Activated CD8-positive, alpha-beta memory T cell treated with anti-CD3 and anti-CD28 coated beads, Interleukin-2, amount 50 U/mL, for 1 hour (primary cell): ENCODE data around the gene SIPA1L2.

Experiments used
- DNase-seq: peaks from one replicate; pipeline ENCODE4 v3.0.0-alpha.2; 2020; ENCODE audit errors: extremely low read depth

SIPA1L2 gene

DNA sequence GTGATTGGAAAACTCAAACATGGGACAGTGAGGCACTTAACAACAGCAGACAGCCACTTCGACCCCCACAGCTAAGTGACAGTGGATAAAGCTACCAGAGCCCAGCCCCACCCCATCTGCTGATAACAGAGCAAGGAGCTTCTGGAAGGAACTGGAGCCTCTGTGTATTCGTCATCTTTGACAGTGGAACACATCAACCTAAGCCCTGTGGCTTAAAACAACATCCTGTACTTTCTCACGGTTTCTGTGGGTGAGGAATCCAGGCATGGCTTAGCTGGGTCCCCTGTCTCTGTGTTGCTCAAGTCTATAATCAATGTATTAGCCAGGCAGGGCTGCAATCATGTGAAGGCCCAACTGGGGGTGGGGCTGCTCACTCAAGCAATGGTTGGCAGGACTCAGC lies 18.4 kb upstream of the SIPA1L2 start:
- DNase-seq: no peak

DNA sequence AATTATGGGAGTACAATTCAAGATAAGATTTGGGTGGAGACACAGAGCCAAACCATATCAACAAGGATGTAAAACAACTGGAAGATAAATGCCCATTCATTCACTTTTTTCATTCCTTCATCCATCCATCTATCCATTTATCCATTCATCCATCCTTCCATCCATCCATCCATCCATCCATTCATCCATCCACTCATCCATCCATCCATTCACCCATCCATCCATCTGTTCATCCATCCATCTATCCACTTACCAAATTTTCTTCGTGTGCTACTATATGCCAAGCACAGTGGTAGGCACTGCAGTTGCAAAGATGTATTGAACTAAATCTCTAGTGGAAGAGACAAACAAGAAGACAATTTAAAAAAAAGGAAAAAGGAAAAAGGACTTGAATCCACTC lies 14.3 kb upstream of the SIPA1L2 start:
- DNase-seq: no peak

DNA sequence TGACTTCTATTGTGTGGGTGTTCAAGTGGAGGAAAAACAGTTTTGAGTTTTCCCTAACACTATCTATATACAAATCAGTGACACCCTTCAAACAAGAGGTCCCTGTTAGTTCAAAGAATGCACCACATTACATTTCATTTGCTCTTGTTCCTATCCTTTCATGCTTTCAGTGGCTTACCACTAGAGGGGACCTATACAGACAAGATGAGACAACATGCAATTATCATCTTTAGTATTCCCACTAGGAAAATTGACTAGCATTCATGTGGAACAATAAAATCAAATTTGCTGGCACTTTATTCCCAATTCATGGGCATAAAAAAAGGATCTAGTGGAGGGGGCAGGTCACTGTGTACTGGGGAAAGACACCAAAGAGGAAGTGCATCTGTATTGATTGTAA lies 13.3 kb upstream of the SIPA1L2 start:
- DNase-seq: no peak

DNA sequence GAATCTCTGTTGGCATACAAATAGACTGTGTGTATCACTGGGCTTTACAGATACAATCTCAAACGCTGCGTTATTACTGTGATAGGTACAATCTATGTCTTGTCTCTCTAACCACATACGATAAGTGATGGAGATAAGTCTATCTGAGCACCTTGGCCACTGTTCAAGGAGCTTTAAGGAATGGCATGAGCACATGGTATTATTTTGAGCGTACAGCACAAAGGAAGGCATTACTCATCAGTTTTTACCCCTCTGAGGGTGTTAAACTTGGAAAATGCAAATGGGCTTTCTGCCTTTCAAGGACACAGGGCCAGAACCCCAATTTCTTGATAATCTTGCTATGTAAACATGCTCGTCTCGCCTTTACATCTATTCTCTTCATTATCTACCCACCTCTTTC lies 11.6 kb upstream of the SIPA1L2 start:
- no peak for DNase-seq

DNA sequence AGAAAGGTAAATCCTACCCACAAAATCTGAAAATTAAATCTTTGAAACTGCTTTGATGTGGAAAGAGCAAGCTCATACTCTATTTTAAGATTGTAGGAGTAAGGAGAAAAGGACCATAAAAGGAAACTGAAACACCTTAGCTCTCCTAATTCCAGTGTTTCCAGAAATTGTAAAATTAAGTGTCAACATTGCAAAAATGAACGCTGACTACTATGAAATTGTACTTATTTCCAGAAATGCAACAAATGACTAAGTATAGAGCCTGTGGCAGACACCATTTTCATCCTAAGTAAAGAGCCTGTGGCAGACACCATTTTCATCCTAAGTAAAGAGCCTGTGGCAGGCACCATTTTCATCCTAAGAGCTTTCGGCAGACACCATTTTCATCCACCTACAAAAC lies 6.9 kb upstream of the SIPA1L2 start:
- no peak for DNase-seq

DNA sequence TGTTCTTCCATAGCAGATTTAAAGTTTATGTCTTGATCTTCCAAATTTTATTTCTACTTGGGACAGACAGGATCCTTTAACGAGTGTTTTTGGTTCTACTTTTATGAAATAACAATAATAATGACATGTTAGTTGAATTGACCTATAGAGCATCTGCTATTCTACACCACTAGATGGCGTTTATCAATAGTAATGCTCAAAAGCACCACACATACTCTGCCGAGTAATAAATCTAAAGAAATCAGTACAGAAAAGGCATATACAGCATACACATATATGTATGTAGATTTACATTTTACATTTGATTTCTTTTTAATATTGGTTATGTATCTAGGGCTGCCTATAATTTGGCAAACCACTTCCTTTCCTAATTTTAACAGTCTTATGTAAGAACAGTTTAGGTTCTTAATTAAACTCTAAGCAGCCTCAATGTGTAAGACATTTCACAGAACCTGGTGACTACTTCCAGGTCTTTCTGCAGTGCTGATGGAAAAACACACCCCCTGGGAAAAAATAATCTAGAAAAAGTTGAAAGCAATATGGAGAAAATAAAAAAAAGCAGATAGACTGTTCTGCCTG lies 5.9 kb upstream of the SIPA1L2 start:
- no peak for DNase-seq

DNA sequence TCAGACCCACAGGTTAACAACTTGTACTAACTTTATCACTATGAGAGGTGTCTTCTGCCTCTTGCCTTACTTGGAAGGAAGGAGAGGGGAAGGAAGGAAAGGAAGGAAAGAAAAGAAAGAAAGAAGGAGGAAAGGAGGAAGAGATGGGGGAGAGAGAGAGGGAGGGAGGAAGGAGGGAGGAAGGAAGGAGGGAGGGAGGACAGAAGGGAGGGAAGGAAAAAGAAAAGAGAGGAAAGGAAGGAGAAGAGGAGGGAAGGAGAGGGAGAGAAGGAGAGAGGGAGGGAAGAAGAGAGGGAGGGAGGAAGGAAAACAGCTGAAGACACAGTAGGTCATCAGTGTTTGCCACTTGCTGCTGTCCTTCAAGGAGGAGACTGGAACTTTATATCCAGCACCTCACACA lies 5.3 kb upstream of the SIPA1L2 start:
- no peak for DNase-seq

DNA sequence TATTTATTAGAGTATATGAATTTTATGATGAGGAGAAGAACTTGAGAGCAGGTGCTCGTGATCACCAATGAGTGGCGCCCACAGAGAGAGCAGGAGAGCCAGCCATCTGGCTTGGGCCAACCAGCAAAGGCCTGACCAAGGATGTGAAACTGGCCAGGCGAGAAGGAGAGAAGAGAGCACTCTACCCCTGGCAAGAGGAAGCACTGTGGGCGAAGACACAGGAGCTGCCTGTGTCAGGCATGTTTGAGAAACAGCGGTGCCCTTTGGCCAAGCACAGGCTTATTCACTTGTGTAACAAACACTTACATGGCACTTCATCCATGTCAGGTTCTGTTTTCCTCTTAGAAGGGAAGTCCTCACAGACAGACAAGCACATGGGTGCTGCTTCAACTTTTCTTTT lies 4.2 kb upstream of the SIPA1L2 start:
- DNase-seq: no peak

DNA sequence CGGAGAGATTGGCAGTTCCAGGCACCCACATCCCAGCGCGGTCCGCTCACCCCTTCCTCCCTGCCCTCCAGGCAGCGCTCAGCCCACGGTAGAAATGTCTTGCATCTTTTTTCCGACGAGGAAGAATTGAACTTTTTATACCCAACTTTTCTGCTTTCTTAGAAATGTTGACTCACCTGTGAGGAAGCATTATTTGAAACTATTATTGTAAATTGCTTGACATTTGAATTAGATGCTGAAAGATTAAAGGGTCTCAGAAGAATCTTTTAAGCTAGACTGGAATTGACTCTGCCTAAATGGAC lies 912 bp upstream of the SIPA1L2 start:
- DNase-seq: no peak

DNA sequence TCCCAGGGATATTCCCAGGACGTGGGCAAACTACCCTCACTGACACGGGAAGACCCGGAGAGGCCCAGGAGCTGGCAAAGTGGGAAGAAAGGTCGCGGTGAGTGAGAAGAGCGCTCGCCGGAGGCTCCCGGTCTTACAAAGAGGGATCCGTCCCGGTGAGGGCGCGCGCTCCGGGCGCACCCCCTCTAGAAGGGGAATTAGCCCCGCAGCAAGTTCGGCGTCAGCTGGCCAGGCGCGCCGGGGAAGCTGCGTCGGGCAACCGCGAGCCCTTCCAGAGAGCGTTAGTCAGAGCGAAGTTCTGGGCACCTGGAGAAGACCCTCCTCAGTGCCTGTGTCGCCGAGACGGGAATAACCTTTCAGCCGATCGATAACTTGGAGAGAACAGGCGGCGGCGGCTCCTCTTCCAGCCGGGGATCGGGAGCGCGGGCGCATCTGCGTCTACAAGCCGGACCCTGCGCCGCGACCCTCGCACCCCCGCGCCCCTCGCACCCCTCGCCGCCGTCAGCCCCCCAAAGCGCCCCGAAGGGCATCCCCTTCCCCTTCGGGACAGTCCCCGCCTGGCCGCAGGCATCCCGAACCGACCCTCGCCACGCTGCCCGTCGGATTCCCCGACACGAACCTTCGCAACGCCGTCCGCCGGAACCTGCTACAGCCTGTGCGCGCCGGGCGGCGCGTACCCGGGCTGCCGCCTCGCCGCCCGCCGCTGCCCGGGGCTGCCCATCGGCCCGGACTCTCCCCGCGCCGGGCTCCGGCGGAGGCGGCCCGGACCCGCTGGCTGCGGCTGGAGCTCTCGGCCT lies 485 bp downstream of the SIPA1L2 start:
- no peak for DNase-seq

DNA sequence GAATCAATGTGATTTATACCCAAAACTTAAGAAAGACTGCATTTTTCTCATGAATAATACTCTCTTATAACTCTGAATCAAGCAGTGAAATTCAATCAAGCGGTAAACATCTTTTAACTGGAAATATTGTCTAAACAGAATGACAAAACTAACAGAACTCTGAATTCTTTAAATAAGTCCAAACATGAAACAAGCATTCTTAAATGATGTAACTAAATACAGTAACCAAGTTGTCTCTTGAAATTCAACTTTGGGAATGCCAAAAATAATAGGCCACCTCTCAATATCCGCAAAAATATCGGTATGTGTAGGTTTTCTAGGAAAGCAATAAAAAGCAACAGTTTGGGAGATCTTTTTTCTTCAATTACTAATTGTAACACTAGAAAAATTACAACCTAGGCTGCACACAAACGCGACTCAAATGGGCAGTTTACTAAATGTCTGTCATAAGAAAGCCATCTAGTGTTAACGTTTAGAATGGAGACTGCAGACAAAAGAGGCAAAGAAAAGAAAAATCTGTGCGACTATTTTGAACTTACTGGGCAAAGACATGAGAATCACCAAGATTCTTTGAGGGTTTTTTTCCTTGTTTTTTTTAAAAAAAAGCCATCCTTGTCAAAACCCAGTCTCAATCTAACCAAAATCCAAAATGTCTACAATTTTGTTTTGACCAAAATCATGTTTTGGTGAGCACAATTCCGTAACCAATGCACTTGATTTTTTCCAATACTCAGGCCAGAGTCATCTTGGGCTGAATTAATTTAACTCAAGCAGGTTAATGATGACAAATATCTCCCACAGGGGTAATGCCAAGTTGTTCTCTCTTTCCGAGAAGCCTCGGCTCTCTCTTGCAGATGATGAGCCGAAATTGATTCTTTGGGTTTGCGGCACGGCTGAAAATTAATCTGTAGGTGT lies 1.3 kb downstream of the SIPA1L2 start:
- no peak for DNase-seq

DNA sequence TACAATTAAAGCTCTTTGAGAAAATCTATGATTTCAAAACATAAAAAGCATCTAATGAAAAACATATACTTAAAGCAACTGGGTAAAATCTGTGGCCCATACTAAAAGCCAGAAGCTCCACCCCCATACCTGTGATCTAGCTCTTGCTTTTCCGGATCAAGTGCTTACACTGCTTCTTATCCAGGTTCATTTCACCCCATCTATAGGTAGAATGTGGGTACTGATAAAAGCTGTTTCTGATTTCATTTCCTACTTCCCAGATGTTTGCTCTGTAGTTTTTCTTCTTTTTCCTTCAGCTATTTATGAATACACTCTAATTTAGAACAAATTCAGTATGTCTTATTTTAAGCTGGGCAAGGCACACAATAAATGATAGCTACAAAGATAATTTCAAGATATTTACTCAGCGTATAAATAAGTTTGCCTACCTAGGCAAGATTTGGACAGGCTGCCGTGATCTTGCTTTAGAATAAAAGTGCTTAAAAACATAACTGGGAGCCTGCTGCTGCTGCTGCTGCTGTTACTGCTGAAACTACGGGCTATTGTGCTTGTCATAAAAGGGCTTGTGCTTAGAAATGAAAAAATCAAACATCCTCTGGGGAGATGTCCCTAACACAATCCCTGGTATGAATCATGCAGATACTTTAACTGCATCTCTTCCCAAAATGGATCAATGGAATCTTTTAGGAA lies 2.1 kb downstream of the SIPA1L2 start:
- DNase-seq: no peak

DNA sequence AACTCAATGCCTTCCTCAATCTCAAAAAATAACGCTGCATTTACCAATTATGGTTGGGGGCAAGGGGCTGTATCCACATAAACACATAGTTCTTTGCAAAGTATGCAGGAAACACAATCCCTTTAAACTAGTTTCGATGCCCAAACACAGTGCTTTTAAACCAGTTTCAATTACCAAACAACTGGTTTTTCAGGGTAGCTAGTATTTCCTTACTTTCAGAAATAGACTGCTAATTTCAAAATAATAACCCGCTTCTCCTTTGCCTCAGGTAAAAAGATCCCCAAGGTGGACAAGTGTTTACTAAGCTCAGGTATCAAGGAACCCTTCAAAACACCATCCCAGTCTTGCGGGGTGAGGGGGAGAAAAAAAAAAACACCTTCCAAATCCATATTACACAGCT lies 2.8 kb downstream of the SIPA1L2 start:
- no peak for DNase-seq

DNA sequence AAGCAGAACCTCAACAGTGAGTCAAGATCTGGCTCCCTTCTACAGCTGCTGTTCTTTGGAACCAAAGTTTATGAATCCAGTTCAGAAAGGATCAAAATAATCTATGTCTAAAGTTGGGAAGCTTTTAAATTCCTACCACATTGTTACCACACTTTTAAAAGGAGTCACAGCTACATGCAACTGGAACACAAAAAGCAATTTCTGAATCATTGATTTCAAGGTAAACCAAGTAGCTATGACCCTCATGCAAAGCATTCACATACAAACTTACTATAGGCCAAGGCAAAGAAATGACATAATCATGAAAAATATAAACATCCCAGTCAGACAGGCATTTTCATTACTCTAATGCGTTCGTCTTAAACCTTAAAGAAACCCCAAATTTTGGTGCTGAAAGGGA lies 3.5 kb downstream of the SIPA1L2 start:
- no peak for DNase-seq

DNA sequence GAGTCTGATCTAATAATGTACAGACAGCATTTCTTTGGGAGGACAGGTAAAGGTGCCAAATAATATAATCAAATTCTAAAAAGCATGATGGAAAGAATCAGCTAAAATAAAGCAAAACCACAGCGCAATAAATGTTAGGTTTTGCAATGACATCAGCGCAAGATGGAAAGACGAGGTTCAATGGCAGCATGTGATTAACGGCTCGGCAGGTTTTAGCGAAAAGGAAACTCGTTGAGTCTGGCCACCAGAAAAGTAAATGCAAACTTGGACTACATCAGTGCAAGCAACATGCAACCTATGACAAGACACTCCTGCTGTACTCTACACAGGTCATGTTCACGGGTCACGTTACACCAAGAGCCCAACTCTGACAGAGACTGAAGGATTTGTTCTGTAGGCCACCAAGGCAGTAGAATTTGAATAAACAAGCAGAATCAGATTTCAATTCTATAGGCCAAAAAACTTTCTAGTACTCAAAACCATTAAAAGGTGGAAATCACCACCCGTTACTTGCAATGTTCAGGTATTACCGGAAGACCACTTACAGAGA lies 4.5 kb downstream of the SIPA1L2 start:
- no peak for DNase-seq

DNA sequence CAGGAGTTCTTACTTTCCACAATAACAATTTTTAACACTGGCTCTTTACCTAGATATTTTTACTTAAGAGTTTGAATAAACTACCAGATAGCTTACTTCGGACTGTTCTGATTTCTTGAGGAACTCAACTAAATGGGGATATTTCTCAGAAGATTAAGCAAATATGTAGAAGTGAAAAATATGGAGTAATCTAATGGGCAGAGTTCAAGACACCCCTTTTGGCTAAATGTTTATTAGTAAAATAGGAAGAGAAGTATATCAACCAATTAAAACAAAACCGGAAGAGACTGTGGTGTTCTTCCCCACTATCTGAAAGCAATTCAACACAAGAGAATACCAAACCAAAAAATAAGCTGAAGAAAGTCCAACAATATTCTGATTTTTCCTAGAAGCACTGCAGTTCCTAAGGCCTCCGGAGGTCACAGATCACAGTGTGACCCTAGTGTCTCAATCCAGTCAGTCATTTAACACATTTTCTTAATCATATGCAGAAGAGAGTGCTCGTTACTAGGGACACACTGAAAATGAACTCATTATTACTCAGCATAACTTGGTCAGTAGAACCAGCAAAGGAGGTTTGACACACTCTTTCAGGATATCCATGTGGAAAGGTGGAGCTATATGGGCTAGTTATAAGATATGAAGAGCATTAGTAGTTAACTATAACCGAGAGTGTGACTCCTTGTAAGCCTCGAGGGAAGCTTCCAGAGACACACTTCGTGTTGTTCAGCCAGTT lies 5.2 kb downstream of the SIPA1L2 start:
- no peak for DNase-seq

DNA sequence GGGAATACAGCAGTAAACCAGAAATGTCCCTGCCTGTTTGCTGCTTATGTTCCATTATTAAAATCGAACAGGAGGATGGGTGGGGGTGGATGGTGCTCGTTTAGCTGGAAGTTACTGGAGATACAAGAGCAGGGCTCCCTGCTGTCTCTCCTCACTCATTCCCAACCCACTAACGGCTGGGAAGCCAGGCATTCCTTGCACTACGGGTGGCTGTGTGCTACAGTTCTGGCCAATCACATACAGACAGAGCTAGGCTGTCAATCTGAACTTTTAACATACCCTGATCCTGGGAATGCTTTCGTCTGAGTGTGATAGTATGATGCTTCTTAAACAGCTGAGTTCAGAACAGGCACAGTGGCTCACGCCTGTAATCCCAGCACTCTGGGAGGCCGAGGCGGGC lies 7.0 kb downstream of the SIPA1L2 start:
- no peak for DNase-seq

DNA sequence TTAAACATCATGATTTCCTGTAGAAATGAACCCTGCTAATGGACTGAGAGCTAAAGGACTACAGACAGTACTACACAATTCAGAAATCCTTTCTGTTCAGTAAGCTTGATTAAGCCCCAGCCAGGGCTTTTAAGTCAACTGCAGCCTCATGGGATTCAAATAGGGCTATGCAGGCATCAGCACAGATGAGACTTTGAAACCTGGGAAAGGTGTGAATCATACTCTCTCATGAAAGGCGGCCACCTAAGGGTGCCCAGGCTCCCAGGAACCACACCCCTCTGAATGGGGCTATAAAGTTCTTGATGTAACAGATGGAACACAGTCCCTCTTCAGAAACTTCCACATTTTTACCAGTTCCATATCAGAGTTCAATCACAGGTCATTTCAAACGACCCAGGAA lies 7.6 kb downstream of the SIPA1L2 start:
- DNase-seq: no peak

DNA sequence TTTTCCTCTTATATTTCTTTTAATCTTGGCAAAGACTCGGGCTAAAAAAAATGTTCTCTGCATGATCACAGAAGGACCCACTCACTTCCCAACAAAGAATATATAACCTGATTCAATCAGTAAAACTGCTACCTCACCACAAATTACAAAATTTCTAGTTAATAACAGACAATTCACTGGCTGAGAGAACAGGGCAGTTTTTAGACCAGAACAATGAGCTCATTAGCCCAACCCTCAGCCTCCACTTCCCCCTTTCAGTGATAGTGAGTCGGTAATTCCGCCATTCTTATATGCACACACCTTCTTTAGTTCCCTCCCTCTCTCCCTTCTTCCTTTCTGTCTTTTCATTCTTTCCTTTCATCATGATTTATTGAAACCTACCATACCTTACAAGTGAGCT lies 8.9 kb downstream of the SIPA1L2 start:
- DNase-seq: no peak

DNA sequence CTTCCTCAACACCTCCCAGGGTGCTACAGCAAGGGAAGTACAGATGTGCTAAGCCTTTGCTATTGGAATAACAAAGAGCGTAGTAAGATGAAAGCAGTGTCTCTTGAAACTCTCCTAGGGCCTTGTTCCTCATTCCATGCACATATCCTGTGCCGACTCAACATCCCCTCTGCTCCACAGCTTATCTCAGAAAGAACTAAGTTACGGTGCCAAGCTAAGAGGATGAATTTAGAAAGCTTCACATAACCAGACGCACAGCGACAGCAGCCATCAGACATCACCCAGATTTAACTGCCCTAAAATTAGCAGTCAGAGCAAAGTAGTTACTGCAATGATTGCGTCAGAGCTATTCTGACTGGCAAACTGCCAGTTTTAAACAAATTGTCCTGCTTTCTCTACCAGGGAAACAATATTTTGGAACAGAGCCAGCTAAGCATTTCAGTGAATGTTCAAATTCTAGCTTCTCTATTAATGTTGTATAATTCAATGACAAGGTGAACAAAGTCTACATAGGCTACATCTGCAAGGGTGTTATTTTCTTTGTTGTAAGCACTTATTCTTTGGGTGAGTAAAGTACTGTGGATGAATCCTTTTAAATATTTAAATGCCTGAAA lies 9.5 kb downstream of the SIPA1L2 start:
- no peak for DNase-seq

DNA sequence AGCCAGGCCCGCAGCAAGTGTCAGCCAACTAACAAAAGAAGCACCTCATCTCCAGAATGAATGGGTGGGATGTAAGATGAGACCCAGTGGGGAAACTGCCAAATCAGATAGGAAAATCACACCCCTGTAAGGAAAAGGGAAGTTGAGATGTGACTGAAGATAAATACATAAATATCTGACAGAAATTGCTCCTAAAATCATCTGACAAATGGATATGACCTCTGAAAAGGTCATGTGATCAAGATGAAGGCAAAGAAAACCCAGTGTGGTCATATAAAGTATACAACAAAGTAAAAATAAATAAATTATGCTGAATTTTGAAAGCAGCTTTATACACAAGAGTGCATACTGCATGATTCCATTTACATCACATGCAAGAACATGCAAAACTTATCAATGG lies 12.7 kb downstream of the SIPA1L2 start:
- DNase-seq: no peak
